Kidney glomerular epithelial cell (primary cell): ENCODE results near the gene PPP1R12B.
"Not testable (repeated sequence)": the region's sequence is repeated elsewhere in the genome, so short reads cannot be mapped to it uniquely, and the experiment has no call there.

Experiments used
- DNase-seq: peaks from one replicate; lab custom pipeline; 2025; lab: John Stamatoyannopoulos, UW

The PPP1R12B gene

DNA sequence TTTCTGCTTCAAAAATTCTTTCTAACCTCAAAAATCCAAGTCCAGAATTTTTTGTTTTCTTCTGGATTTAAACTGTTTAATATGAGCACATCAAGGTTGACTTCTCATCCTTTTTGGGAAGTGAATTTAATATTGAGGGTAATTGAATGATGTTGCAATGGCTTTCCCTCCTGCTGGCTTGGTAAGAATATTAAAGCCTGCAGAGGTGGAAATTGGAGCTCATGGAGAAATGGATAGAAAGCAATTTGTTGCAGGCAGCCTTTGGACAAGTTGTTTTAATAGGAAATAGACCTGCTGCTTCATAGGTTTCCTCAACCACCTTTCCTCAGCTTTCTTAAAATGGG is 237.1 kb downstream of the PPP1R12B start:
- no peak for DNase-seq

DNA sequence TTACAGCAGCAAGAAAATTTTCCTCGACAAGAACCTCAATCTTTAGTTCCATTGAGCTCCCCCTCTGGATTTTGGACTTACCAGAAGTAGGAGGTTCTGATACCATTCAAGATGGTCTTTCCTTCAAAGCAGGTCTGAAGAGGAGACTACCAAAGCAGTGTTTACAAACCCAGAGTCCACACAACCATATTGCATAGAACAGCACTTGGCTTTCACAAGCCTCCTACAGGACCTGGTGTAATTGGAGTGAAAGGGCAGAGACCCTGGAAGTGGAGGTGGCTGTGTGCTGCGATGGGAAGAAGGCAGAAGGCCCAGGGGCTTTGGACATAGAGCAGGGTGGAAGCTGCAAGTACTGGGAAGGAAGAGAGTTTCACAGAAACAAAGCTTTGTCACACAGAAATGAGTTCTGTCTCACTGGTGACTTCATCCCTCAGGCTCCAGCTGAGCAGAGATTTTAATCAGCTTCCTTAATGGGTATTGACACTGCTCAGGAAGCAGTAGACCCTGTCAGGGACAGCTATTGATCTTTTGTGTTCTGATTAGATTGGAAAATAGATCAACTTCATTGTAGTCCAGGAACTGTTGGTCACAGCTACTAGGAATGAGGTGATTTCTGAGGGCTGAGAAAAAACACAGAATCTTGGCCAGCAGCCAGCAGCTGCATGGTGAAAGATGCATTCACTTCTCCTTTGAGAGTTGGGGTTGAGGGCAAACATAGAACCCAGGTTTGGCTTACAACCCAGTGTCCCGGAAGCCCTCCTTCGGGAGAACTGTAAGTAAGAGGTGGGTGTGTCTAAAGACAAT is 237.7 kb downstream of the PPP1R12B start:
- peak; percentile 68 for DNase-seq

DNA sequence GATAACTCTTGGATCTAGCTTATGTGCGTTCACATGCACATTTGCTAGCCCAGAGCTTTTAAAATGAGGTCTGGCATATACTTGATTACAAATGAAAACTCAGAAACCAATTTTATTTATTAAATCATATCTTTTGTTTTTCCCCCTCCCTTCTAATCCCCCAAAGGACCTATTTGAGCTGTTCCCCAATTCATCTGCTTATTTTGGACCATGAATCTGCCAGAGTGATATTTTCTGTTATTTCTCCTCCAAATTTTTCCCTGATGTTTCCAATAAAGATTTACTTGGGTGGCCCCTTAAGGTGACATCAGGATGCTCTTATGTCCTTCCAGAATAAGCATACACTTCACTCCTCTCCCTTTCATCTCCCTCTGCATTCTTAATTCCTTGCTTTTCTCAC is 238.4 kb downstream of the PPP1R12B start:
- DNase-seq, result no peak

DNA sequence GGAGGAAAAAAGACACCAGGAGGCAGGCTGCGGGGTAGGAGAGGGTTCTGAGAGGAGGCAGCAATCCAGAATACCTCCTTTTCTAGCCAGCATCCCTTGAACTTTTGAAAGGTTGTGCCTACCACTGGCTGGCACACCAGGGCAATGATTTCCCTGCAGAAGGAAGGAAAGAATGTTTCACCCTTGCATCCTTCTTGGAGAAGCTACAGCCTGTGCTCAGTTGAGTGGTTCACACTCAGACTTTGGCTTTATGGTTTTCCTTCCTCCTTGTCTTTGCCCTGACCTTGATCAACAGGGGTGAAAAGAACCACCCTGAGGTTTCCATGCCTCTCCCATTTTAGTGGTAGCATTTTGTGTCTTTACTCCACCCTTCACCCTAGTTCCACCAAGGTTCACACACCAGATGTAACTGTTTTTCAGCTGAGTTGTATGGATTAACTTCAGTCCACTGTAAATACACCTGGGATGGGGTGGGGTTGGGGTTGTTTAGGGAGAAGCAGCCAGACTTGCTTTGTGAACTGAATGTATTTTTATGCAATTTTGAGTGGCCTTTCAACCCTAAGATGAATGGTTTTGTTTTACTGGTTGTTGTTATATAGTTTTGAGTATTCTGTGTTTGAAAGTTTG is 239.5 kb downstream of the PPP1R12B start:
- no peak for DNase-seq

DNA sequence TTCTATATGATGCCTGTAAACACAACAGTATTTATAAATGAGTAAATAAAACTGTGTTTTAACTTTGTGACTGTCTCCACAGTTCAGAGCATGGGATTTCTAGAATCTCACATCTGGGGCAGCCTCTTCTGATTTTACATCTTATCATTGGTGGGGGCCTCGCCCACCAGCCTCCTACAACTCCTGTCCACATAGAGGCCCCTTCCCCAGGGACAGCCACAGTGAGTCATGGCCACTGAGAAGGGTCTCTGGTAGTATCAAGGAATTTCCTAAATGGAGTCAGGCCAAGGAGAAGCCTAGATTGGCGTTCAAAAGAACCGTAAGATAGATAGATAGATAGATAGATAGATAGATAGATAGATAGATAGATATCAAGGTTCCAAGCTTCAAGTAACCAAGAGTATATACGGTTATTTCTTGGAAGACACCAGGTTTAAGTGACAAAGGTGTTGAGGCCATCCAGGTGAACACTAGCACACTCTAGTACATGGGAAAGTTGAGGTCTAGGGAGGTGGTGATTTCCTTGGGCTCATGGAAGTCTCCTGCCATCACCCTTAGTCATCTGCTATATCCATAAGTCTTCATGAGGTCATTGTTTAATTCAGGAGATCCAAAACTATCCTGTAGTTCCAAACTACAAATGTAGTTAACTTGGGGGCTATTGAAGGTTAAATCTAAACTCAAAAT is 240.1 kb downstream of the PPP1R12B start:
- no peak for DNase-seq

DNA sequence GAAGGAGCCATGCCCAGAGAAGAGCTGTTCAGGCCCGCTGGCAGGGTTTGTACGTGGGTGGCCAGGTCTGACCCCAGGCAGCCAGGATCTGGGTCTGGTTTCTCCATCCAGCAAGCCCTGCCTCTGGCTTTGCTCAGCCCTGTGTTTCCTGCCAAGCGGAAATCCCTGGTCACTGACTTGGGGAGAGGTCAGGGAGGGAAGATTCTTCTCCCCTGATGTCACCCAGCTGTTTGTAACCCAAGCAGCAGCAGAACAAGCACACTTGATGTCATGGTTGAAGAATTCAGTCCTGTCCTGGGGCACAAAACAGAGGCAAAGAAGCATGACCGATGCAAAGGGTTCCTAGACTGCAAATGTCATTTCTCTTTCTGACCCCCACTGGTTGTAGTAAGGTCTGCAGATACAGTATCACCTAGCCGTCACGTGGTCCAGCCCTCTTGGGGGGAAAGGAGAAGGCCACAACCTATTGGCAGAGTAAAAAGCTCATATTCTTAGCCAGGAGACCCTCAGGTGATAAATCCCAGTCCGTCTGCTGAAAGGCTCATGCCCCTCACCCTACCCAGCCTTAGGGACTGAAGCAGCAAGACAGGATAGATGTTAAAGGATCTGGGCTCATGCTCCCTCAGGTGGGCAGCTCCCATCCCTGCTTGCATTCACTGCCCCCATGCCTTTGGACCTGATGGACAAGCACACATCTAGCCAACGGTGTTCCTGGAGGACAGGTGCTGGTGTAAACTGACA is 240.9 kb downstream of the PPP1R12B start:
- peak; percentile 94 for DNase-seq

DNA sequence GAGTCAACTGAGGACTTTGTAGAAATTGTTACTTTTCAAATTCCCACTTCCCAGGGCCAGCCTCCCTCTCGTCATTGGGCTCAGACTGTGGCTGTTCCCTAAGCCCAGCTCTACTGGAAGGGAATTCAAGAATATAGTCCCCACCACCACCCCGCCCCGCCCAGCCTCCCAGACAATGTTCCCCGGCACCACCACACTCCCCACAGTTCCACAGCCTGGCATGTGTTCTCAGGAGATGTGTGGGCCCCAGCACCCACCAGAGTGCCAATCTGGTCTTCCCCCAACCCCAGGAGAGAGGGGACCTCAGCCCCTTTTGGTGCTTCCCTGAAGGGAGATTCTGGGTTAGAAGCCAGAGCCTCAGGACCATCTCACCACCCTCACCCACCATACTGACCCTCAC is 241.6 kb downstream of the PPP1R12B start:
- DNase-seq, result no peak

DNA sequence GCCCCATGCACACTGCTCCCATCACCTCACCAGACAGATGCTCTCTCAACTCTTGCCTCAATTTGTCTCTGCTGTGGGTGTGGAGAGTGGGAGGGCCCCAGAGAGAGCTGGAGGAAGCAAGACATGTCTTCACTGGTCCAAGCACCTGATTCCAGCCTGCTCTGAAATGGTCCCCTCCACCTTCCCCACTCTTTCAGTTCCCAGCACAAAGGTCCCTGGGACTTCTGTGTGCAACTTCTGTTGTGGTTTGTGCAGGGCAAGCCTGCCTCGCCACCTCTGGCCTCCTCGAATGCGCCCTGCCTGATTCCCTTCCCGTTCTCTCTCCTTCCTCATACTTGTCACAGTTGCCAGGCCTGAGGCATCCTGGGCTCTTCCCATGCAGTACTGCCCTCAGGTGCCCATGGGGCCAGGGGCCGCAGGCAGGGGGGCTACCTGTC is 242.5 kb downstream of the PPP1R12B start:
- no peak for DNase-seq

DNA sequence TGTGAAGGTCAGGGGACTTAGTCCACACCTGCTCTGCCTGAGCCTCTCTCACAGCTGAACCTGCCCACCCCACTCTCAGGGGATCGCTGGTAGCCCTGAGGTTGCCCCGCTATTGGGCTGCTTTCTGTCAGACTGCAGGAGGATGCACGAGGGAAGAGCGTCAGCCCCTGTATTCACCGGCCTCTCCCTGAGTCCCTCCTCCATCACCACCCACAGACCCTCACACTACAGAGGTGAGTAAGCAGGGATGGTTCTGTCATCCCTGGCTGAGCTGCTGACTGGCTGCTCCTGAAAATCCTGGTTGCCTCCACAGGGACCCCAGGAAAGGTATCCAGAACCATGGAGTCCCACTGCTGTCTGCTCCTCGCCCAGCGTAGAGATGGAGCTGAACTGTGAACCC is 243.0 kb downstream of the PPP1R12B start:
- DNase-seq, result no peak

DNA sequence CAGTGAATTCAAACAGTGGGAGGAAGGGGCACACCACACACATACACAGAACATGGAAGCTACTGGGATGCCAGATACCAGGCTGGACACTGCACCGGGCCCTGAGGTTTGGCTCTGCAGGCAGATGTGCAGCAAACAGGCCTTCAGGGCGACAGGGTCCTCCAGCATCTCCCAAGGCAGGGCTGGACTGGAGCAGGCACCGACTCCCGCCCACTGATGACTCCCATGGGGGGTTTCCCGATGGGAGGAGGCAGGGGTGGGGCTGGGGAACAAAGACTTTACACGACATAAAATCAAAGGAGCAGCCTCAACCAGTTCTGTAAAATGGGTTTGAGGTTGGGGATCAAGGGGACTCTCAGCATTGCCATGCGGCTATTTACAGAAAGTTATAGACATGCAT is 243.6 kb downstream of the PPP1R12B start:
- DNase-seq, result no peak

DNA sequence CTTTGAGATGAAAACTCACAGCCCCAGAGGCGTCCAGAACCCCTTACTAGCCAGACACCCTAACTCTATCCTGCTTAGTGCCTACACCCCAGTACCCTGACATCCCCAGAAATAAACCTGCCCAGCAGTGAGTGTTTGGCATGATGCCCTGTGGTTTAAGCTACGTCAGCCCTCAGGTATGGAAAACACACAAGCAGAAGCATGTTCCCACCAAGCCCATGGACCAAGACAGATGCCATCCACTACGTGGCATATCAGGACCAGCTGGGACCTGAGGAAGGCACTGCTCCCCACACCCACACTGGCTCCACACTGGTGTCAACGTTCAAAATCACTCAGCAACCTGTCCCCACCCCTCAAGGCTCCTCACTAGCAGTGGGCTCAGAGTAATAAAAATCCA is 245.3 kb downstream of the PPP1R12B start:
- DNase-seq, result no peak

DNA sequence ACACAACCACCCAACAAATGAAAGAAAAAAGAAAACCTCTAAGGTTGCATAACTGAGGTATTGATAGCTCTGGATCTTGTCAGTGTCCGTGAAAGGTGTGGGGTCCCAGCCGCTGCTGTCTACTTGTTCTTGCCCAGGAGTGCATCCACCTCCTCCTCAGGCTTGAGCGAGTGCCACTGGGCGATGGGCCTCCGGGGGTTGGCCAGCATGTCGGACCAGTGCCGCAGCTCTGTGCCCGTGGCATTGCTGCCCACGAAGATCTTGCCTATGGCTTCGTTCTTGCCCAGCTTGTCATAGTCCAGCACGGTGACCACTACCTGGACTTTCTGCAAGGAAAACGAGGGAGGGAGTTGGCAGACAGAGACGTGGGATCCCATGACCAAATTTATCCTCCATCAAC is 248.1 kb downstream of the PPP1R12B start:
- no peak for DNase-seq

DNA sequence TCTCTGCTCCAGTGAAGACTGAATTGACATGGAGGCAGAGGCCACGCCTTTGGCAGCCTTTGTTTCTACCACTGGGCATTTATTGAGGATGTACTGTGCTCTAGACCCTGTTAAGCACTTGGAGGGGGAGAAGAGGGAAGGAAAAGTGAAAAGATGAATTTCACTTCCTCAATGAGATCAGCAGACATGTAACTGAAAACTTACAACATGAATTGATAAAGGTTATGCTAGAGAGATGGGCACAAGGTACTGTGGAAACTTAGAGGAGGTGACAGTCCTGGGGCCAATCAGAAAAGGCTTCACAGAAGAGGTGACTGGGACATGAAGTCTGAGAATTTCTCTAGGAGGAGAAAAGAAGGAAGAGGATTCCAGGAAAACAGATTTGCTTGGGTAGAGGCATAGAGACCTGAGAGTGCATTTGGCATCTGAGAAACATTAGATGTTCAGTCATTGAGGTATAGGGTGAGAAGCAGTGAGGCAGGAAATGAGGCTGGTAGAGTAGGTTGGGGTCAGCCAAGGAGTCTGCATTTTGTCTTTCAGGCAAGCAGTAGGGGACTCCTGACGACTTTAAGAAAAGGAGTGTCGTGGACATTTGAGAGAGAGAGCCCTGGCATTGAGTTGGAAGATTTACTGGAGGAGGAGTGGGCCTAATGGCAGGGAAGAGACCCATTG is 248.7 kb downstream of the PPP1R12B start:
- no peak for DNase-seq

DNA sequence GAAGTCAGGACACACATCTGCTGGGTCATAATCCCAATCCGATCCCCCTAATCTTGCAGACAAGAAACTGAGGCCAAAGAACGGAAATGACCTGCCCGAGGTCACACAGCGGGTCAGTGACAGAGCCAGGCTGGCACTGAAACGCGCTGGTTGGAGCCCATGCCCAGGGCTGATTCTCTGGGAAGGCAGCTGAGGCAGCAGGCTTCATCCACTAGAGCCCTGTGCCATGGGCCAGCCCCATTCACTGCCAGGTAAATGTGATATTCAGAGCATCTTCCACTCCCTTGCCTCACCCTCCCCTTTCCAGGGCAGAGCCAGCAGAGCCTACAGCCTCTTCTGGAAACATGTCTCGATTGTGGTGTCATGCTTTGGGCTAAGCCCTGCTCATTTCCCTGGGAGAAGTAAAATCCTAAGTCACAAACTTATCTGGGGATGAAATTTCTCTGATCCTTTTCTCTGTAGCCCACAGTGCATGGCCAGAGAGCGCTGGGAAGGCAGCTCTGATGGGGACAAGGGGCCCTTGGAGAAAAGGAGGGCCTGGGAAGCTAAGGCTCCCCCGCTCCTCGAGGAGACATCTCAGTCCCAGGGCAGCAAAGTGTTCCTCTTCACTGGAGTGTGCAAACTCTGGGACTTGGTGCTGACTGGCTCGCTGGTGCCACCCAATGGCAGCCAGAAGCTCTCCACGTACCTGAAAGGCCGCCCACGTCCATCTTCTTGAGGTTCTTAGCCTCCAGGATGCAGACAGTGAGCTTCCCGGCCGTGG is 251.4 kb downstream of the PPP1R12B start:
- DNase-seq, result peak; percentile 82

DNA sequence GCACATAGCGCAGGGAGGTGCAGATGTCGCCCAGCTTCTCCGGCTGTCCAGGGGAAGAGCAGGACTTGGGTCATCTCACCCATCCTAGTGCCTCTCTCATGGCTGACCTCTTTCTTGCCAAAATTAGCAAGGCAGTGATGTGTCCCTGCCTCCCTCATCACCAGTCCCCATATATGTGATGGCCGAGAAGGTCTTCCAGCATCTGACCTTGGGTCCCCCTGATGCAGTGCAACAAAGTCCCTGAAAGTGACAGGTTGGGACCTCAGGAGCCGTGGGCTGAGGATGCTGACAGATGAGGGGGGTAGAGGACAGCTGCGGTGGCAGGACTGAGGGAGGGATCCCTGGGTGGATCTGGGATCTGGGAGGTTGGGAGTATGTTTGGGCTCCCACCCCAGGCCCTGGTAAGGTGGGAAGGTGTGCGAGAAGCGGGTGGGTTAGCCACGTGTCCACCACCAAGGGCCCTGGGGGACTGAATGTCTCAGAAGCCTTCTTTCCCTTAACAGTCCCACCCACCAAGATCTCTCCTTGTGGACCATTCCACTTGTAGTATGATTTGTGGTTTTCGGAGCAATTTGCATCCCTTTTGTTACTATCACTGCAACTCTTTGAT is 252.0 kb downstream of the PPP1R12B start:
- DNase-seq, result no peak

DNA sequence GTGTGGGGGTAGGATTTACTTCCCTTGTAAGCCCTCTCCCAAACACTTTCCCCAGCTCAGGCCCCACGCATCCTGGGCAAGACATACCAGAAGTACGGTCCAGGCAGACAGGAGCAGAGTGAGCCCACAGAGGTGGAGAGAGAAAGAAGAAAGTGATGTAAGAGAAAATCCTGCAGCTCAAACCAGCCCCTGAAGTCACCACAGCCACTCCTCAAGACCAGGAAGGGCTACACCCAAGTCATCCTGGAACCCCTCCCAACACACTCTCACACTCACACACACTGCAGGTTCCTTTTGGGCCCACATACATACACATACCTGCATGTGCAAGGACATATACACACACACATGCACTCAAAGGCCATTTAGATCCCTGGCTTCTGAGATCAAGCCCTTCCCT is 254.9 kb downstream of the PPP1R12B start:
- DNase-seq, result no peak

DNA sequence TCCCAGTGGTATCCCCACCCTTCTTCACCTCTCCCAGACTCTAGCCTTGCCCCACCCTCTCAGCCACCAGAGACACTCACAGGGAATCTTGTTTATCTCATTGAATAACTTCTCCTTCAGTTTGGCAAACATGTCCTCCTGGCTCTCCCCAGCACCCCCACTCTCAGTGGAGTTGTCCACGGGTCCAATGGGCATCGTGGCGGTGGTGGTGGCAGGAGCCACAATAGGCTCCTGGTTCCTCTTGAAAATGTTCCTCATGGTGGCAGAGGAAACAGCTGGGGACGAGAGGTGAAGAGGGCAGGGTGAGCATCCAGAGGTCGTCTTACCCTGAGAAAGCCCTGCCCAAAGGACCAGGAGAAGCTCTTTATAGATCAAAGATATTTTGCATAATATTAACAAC is 257.0 kb downstream of the PPP1R12B start:
- no peak for DNase-seq

DNA sequence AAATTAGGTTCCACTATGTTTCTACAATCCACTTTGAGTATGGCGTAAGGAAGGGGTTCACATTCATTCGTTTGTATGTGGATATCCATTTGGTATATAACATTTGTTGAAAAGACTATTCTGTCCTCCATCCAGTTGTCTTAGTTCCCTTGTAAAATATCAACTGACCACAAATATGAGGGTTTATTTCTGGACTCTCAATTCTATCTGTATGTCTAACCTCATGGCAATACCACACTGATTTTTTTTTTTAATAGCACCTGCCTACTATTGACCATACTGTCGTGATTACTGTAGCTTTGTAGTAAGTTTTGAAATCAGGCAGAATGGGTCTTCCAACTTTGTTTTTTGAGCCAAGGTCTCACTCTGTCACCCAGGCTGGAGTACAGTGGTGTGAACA is 263.5 kb downstream of the PPP1R12B start:
- DNase-seq, result not testable (repeated sequence)

DNA sequence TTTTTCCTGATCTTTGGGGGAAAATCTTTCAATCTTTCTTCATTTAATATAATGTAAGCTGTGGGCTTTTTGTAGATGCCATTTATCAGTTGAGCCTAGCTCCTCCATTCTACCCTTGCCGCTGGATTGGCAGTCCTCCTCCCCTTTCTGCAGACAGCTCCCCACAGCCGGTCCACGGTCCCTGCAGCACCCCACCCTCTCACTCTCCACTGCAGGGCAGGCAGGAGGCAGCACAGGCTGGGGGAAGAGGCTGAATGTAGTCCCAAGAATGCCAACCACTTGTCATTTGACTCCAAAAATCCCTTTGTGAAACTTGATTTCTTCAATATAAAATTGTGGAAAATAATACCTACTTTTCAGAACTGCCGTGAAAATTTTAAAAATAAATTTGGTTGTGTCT is 265.1 kb downstream of the PPP1R12B start:
- DNase-seq, result no peak

DNA sequence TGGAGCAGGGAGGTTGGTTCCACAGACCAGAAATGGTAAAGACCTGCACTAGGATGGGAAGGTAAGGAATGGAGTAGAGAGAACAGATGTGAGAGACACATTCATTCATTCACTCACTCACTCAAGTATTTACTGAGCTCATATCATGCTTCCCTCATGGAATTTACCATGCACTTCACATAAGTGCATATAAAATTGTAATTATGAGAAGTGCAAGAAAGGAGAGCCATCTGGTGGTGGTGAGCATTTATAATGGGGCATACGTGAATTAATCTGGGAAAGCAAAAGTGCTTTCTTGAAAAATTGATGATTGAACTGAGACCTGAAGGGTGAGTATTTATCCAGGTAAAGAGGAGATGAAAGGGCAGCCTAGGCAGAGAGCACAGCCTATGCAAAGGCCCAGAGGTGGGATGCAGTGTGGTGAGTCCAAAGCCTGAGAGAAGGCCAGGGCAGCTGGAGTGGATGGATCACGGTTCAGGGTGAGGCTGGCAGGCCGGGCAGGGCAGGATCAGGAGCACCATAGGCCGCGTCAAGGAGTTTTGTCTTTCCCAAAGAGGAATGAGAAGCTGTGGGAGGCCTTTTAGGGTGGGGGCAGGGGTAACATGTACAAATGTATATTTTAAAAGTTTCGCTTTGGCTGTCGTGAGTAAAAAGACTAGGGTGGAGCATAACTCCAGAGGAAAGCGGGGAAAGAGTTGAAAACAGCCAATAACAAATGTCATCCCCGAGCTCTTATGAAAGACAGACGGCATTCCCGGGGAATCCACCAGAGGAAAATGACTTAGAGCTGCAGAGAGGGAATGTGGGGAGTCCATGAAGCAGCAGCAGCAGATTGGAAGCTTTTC is 266.1 kb downstream of the PPP1R12B start:
- DNase-seq, result not testable (repeated sequence)
